HG02884 (cell line): ENCODE results near the gene EPHB2.

ENCODE experiments used
- ATAC-seq: cut with Tn5 transposase; IDR thresholded peaks from one replicate; pipeline ENCODE4 v1.9.1; 2021; ENCODE audit warnings: mild to moderate bottlenecking, moderate library complexity; ENCODE audit not compliant: unreplicated experiment

EPHB2 gene

DNA sequence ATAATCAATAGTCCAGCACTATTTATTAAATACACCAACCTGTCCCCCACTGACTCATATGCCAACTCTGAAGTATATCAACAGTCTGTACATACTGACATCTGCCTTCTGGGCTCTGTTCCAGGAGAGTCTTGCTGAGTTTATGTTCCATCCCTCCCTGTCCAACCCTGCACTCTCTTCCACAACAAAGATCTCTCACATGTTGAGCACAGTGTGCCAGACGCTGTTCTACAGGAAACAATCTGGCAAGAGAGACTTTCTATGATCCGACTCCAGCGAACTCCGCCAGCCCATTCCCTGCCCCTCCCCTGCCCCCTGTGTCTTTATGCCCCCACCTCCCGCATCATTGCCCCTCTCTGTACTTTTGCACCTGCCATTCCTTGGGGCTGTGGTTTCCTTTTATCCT lies 258.7 kb downstream of the EPHB2 start:
- no peak for ATAC-seq

DNA sequence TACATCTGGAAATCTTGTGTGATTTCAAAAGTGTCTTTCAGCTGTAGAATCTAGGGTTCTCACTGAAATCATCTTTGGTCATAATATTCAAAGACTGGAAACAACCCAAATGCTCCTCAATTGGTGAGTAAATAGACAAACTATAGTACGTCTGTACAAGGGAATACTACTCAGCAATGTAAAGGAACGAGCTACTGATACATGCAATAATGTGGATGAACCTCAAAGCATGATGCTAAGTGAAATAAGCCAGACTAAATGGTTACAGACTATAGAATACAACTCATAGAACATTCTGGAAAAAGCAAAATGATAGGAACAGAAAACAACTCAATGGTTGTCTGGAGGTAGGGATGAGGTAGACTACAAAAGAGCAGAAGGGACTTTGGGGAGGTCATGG lies 259.5 kb downstream of the EPHB2 start:
- no peak for ATAC-seq
